ENCODE data around the gene GLT8D1.
"Not testable (repeated sequence)": the region's sequence is repeated elsewhere in the genome, so short reads cannot be mapped to it uniquely, and the experiment has no call there.

GLT8D1 gene

DNA sequence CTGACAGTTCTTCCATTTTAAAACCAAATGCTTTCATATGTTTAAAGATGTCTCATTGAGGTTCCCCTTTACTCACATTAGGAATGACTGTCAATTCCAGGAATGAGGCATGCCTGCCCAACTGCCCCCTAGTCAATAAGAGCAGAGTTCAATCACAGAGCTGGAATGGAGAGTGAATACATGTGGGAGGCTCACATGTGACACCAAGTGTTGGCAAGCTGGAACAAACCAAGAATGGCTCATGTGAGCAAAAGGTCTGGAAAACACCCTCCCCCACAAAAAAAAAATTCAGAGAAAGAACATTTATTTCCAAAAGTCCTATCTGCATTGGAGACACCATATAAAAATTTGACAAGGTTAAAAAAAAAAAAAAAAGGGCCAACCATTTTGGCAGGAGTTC, 23.6 kb downstream of the GLT8D1 start:
- no peak overlapping the region for H3K4me3 ChIP-seq (ENCODE audit: low read depth, low read length)
- TF ChIP-seq, protein P1, sequence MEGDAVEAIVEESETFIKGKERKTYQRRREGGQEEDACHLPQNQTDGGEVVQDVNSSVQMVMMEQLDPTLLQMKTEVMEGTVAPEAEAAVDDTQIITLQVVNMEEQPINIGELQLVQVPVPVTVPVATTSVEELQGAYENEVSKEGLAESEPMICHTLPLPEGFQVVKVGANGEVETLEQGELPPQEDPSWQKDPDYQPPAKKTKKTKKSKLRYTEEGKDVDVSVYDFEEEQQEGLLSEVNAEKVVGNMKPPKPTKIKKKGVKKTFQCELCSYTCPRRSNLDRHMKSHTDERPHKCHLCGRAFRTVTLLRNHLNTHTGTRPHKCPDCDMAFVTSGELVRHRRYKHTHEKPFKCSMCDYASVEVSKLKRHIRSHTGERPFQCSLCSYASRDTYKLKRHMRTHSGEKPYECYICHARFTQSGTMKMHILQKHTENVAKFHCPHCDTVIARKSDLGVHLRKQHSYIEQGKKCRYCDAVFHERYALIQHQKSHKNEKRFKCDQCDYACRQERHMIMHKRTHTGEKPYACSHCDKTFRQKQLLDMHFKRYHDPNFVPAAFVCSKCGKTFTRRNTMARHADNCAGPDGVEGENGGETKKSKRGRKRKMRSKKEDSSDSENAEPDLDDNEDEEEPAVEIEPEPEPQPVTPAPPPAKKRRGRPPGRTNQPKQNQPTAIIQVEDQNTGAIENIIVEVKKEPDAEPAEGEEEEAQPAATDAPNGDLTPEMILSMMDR (IDR thresholded peaks at IDR 0.05; ENCODE audit: low read depth, low read length, missing control alignments), result peak; percentile 10
- DNase-seq (ENCODE audit: low read depth), result peak; percentile 48
- in situ Hi-C loops (cut with HindIII; ENCODE audit: low sequenced_read_pairs), result no loop called here

DNA sequence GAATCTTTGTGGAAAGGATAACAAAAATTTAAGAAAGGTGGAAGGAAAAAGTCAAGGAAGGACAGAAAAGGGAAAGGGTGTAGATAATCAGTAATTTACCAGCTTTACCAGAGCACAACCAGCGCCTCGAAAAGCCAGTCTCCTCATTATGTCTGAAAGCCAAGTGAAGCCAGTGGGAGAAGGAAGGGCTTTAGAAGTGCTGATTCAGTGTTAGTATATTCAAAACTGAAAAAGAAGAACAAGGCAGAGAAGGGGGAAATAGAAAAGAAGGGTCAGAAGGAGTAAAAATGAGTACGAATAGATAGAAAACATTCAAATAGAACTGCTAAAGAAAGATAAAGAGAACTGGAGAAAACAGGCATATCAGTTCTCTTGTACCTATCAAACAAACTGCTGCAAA, 24.0 kb downstream of the GLT8D1 start:
- no peak overlapping the region for H3K4me3 ChIP-seq (ENCODE audit: low read depth, low read length)
- DNase-seq (ENCODE audit: low read depth), result no peak
- TF ChIP-seq, protein P1 (IDR thresholded peaks at IDR 0.05; ENCODE audit: low read depth, low read length, missing control alignments), result no peak
- in situ Hi-C loops (cut with HindIII; ENCODE audit: low sequenced_read_pairs), result no loop called here

DNA sequence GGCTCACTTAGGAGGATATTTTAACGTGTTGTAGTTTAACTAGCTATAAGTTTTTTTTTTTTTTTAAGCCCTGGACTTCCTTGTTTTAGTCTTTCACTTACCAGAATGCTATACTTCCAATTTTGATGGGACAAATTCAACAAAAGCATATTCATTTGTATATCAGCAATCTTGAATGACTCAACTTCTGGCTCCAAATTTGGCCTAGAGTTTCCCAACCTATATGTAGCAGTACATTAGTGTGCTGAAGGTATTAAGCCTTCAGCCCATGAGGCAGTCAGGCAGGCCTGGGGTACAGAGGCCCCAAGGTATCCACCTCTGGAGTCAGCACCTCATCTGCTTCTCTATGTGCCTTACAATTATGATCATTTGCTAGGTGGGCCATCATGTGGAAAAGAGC, 25.8 kb downstream of the GLT8D1 start:
- TF ChIP-seq, protein P1 (IDR thresholded peaks at IDR 0.05; ENCODE audit: low read depth, low read length, missing control alignments), result no peak
- in situ Hi-C loops (cut with HindIII; ENCODE audit: low sequenced_read_pairs), result no loop called here
- H3K4me3 ChIP-seq (ENCODE audit: low read depth, low read length), result no peak overlapping the region
- DNase-seq (ENCODE audit: low read depth), result no peak

DNA sequence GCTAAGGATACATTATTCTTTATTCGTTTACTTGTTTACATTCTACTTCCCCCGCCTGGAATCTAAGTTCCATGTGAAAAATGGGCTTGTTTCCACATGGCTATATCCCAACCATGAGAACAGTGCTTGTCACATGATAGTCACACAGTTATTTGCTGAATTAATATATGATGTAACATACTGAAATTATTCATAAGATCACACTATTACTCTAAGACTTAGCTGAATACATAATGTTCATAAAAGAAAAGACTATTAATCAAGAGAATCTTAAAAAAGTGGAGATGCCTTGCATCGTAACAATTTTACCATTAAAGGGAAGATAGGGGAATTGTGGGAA, 26.4 kb downstream of the GLT8D1 start:
- in situ Hi-C loops (cut with HindIII; ENCODE audit: low sequenced_read_pairs), result no loop called here
- no peak for DNase-seq (ENCODE audit: low read depth)
- TF ChIP-seq, protein P1 (IDR thresholded peaks at IDR 0.05; ENCODE audit: low read depth, low read length, missing control alignments), result no peak

DNA sequence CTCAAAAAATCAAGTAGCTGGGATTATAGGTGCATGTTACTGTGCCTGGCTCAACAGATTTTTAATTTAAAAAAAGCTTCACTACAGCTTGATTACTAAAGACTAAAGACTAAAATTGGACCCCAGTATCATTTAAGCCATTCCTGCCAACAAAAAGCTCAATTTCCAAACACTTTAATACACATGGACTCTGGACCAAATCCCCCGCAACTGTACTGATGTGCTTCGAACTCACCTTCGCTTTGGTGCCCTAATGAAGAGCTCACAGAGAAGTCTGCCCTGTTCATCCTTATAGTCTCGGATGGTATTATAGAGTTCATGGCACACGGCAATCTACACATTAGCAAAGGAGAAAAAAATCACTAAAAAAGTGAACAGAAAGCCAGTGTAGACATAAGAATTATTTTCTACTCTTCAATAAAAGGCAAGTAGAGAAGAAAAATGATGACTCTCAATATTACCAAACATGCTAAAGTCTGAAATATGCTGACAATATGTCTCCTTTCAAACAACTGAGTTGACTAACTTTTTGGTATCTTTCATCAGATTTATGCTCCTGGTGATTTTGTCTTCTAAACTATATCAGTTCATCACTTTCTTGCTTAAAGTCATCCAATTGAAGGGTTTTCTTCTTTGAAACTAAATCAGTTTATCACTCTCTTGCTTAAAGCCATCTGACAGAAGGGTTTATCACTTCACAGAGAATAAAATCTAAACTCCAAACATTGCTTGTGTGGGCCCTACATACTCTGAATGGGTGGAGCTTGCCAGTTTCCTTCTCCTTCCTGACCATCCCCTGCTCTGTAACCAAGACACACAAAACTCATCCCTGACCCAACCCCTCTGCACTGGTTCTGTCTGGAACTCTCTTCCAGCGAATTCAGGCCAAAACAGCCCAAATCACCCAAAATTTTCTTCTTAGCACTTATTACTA, 27.1 kb downstream of the GLT8D1 start:
- no peak overlapping the region for H3K4me3 ChIP-seq (ENCODE audit: low read depth, low read length)

More for the DNA sequence above, 26.4 kb downstream of the GLT8D1 start:
- H3K4me3 ChIP-seq (ENCODE audit: low read depth, low read length), result no peak overlapping the region

DNA sequence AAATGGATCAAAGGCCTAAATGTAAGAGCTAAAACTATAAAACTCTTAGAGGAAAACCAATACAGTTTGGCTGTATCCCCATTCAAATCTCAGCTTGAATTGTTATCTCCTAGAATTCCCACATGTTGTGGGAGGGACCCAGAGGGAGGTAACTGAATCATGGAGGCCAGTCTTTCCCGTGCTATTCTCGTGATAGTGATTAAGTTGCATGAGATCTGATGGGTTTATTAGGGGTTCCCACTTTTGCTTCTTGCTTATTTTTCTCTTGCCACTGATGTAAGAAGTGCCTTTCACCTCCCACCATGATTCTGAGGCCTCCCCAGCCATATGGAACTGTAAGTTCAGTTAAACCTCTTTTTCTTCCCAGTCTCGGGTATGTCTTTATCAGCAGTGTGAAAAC, 29.4 kb downstream of the GLT8D1 start:
- H3K4me3 ChIP-seq (ENCODE audit: low read depth, low read length); in situ Hi-C loops (cut with HindIII; ENCODE audit: low sequenced_read_pairs); DNase-seq (ENCODE audit: low read depth): not testable (repeated sequence)

More for the DNA sequence above, 27.1 kb downstream of the GLT8D1 start:
- in situ Hi-C loops (cut with HindIII; ENCODE audit: low sequenced_read_pairs), result no loop called here
- TF ChIP-seq, protein P1 (IDR thresholded peaks at IDR 0.05; ENCODE audit: low read depth, low read length, missing control alignments), result no peak
- no peak for DNase-seq (ENCODE audit: low read depth)

DNA sequence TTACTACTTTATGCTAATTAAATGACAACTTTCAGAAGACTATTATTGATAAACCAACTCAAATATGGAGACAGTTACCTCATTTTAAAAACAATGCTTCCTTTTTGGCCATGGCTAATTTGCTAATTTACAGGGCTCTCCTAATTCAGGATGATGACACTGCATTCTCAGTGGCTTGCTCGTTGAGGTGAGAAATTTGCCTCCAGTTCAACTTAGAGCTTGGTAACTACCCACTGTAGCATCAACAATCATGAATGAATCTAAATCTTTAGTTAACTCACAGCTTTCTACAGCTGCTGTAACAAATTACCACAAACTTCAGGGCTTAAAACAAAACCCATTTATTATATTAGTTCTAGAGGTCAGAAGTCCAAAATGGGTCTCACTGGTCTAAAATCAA, 33.9 kb downstream of the GLT8D1 start:
- no peak for DNase-seq (ENCODE audit: low read depth)
- TF ChIP-seq, protein P1 (IDR thresholded peaks at IDR 0.05; ENCODE audit: low read depth, low read length, missing control alignments), result no peak
- H3K4me3 ChIP-seq (ENCODE audit: low read depth, low read length), result no peak overlapping the region
- in situ Hi-C loops (cut with HindIII; ENCODE audit: low sequenced_read_pairs), result no loop called here
